CD4-positive, alpha-beta T cell treated with Interleukin-12 subunit alpha and Interleukin-12 subunit beta, for 1 hour (primary cell): ENCODE measurements around the gene SETDB1.

Experiments used
- DNase-seq: peaks from one replicate; pipeline ENCODE4 v3.0.0-alpha.2; 2020

The SETDB1 gene

DNA sequence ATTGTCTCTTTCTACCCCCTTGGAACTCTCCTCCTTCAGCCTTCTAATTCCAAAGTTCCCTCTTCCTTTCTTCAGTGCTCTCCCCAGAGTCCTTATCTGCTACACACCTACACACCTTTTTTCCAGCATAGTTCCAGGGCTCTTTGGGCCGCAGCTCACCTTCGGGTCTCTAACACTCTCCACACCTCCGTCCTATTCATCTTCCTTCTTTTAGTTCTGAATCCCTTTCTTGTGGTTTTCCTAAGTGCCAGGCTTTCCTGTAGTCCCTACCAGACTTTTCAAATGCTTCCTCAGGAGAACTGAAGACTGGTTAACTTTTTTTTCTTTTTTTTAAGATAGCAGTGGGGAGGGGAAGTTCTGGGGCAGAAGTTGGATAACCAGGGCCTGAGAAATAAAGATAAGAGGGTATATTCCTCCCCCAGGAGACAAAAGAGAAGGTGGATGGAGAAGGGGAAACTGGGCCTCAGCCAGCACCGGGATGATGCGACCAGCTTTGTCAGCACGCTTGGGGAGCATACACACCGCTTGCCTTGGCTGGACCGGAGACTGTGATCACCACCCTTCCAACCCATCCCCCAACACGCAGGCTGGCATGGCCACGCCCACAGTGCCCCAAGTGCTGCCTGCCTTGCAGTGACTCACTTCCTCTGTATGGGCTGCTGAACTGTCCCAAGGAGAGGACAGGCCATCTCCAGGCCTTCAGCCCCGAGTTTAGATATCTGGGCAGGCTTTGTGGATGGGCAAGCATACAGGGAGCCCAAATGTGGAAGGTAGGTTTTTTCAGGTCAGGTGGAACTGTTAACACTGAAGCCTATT lies 50.9 kb downstream of the SETDB1 start:
- DNase-seq = peak; percentile 84

DNA sequence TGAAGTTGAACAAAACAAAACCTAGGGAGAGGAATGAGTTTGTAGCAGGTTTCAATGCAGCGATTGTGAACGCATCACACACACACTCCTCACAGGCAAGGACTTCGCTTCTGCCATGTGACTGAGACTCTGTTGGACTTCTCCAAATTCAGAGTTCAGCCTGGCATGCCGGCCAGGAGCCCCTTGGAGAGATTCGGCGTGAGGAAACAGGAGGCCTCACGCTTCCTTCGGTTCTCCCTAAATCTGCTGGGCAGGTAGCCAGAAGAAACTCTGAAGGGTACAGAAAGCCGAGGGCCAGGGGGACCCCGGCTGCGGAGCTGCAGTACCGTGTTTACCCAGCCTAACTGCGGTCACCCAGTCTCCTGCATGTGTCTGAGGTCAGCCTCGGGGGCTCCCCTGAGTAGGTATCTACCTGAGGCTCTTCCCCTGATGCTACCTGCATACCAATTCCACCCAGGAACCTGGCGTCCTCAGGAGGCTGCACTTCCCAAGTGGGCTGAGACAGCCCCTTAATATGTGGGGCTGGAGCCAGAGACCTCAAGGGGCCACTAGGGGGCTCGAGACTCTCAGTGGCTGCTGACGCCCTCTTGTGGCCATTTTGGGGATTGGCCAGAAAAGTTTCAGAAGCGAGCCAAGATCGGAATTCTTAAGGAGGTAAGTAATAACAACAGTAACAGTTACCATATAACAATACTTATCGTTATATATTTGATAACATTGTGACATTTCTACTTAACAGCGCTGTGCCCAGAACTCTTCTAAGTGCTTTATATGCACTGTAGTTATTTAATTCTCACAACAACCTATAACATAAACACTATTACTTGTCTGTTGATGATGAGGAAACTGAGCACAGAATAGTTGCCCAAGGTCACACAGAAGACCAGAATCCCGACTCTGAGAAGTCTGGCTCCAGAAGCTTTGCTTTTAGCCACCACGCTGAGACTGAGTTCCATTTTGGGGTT lies 53.2 kb downstream of the SETDB1 start:
- peak; percentile 91 for DNase-seq

DNA sequence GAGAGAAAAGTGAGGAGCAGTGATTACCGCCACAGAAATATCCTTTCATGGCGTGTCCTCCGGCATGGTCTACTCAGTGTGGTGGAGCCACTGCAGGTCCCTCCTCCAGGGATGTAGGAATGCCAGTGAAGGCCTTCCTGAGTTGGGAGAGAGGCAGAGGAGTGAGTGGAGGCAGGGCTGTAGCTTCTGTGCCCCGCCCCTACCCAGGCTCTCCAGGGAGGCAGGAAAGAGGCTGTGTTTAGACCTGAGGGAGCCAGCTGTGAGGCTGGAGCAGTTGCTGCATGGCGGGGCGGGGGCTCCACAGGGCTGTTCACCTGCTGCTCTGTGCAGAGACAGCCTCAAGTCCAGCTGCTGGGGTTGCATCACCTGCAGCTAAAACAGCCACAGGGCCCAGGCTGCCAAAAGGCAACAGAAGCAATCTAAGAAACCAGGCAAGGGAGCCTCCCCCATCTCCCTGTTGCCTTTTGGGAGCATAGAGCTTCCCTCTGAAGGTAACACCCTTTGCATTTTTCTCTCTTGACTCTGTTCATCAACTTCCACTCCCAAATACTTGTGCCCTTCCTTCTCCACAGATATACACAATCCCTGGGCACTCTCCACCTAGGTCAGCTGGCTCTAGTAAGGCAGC lies 55.1 kb downstream of the SETDB1 start:
- no peak for DNase-seq

DNA sequence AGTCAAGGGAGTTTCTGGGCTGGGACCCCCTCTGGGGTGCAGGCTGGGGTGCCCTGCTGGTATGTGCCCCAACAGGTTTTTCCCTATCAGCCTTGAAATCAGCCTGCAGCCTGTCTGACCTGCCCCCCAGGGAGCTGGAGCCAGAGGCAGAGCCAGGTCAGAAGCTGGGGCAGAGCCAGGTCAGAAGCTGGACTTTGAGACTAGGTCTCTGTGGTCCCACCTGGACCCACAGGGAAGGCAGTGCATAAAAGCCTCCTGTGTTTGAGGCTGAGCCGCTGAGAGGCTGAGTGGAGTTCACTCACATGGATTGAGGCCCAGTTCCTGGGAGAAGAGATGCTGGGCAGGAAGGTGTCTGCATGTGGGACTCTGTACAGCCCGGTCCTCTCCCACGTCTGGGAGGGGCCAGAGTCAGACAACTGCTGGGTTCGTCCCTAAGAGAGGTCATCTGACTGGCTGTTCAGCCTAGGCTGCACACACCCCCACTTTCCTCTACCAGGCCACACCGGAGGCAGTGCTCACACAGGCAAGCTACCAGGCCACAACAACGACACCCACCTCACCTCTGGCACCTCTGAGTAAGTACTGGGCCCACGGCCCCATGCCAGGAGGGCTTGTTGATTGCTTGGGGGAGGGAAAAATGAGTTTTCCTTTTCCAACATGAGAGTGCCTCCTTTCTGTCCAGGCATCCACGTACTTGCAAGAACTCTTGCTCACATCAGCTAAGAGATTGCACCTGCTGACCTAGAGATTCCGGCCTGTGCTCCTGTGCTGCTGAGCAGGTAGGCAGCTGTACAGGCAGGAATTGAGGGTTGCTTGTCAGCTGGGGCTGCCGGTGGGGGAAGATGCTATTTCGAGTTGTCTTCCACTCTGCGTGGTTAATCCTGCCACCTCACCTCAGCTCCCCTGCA lies 55.9 kb downstream of the SETDB1 start, which contains the start of gene ANXA9:
Gene ANXA9 (plus strand): TSS at position 488 of the 908 bp plus-strand sequence. CDS start 814 bp downstream, outside the sequence.
- DNase-seq = no peak

DNA sequence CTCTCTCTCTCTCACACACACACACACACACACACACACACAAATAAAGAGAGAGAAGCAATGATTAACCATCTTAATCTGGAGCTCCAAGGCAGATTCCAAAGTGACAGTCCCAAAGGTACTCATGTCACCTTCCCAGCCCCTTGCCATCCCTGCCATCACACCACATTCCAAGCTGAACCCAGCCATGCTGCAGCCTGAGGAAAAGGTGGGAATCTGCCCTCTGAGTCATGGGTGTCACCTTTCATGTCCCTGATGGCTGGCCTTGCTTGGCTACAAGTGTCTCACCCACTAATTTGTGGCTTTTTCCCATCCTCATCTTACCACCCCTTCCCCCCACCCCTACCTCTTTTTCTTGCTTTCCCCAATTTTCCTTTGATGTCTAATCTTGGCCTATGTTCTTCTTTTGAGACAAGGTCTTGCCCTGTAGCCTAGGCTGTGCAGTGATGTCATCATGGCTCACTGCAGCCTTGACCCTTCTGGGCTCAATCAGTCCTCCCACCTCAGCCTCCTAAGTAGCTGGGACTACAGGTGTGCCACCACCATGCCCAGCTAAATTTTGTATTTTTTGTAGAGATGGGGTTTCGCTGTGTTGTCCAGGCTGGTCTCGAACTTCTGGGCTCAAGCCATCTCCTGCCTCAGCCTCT lies 59.1 kb downstream of the SETDB1 start:
- DNase-seq = no peak

DNA sequence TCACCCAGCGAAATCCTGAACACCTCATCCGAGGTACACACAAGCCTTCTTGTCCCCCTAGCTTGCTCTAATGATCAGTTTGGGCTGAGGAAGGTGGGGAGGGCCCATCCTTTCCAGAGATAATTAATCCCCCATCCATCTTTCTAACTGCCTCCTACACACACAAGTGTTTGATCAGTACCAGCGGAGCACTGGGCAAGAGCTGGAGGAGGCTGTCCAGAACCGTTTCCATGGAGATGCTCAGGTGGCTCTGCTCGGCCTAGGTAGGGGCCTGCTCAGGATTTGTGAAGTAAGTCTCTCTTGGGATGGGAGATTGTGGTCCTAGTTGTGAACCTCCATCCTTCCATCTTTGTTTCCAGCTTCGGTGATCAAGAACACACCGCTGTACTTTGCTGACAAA lies 61.8 kb downstream of the SETDB1 start:
- DNase-seq = no peak

DNA sequence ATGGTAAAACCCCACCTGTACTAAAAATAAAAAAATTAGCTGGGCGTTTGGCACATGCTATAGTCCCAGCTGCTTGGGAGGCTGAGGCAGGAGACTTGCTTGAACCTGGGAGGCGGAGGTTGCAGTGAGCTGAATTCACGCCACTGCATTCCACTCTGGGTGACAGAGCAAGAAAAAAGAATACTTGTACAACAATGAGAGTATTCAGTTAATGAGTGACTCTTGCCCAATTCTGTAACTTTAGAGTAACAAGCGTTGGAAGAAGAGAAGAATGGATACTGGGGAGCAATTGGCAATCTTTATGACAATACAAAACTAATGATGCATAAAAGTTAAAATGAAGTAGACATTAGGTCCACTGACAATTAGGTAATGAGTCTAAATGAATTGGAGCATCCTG lies 66.5 kb downstream of the SETDB1 start:
- DNase-seq = no peak

DNA sequence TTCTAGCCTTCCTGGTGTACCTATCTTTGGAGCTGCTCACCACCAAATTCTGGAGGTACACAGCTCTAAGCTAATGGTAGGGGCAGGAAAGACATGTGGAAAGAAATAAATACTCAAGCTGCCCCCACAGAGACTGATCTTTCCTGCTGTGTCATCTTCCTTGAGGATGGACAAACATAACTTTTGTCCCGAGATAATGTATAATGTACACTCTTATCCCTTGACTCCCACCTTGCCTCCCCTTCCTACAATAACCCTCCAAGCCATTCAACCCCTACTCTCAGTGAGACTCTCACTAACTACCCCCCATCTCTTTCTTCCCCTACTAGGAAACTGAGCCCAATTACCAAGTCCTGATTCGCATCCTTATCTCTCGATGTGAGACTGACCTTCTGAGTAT lies 68.1 kb downstream of the SETDB1 start:
- DNase-seq = no peak

DNA sequence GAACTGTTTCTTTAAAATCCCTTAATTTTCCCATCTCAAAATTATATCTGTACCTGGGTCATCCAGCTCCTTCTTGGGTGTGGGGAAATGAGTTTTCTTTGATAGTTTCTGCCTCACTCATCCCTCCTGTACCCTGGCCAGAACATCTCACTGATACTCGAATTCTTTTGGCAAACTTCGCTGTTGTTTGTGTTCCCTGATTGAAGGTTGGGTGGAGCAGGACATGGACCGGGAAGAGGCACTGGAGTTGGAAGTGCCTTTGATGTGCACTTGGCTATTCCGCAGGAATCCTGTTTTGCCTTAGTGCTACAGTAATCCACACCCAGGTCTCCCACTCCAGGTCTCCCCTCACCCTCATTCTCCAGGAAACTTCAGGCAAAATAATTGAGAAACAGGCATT lies 69.3 kb downstream of the SETDB1 start:
- no peak for DNase-seq

DNA sequence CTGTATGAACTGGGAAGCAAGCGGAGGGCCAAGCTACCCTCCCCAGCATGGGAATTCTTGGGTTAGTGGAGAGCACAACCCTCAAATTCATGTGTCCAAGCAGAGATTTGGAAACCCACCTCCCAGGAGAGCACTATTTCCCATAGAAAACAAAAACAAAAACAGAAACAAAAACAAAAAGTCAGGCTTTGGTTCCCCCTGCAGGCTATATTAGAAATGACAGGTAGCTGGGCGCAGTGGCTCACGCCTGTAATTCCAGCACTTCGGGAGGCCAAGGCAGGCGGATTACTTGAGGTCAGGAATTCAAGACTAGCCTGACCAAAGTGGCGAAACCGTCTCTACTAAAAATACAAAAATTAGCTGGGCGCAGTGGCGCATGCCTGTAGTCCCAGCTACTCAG lies 69.7 kb downstream of the SETDB1 start:
- peak; percentile 50 for DNase-seq

DNA sequence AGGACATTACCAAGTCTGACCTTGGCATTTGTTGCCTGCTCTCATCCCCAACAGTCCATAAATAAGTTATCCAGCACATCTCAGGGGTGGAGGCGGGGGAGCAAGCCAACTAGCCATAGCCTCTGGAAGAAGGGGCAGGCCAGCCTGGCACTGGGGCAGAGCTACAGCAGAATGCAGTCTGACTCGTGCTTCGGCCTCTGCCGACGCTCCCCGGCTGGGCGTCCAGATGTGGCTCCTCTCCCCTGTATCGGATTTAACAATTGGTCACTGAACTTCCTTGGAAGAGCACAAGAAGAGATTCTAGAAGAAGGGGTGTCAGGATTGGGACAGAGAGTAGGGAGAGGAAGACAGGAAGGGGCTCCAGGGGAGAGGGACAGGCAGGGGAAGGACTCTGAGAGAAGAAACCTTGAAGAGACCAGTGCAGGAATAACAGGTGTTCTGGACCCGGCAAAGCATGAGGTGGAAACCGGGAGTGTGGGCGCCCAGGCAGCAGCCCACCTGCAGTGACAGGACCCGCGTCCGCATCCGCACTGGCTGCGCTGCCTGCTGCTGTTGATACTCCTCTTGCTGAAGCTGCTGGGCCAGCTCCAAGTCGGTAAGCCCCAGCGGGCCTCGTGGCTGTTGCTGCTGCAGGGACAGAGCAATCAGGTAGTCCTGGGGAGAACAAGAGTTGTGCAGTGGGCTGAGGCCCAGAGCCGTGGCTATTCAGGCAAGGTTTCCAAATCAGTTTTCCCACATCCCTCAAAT lies 71.1 kb downstream of the SETDB1 start:
- no peak for DNase-seq

DNA sequence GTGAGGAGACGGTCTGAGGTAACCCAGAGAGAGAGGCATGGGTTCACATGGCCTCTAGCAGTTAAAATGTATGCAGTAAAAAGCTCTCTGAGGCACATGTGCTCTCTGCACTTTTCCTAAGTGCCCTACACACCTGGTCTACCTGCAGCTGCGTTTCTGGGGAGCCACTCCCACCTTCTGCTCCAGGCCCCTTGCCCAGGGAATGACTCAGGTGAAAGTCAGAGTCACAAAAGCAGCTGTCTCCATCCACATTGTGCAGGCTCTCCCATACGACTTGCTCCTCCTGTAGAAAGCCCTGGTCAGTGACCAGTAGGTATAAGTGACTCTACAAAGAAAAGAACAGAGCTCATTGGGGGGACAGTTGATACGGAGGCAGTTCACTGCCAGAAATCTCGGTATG lies 71.8 kb downstream of the SETDB1 start:
- DNase-seq = no peak

DNA sequence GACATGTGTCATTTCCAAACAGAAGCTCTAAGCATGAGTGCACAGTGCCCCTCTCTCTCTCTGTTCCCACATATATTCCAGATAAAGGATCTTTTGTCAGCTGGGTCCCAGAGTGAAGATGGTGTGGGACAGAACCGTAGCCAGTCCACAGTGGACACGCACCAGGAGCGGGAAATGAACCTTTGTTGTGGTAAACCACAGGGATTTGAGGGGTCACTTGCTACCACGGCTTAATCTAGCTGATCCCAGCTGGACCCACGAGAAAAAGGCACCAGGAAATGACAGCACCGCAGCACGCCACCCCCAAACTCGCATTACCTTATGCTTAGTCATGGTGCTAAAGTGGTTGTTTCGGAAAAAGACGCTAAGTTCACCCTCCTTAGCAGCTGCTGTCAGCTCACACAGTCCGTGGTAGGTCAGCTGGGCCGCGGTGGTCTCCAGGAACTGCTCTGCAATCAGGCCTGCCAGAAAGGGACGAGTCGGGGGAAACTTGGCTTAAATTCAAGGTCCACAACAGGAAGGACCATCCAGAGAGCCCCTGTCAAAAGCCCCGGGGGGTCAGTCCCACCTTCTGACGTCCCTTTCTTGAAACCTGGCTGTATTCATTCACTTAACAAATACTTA lies 73.0 kb downstream of the SETDB1 start:
- no peak for DNase-seq

DNA sequence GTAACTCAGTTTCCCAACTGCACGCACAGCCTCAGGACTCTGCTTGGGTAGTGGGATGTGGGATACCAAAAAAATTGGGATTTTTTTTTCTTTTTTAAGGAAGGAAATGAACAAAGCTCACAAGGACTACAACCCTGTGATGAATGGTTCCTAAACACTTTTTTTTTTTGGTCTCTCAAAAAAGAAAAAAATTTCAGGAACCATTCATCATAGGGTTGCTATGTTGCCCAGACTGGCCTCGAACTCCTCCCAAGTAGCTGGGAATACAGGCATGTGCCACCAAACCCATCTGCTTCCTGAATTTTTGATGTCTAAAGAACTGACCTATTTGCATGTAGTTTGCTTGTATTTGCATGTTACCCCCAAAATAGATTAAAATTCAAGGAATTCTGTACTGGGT lies 73.8 kb downstream of the SETDB1 start:
- no peak for DNase-seq

DNA sequence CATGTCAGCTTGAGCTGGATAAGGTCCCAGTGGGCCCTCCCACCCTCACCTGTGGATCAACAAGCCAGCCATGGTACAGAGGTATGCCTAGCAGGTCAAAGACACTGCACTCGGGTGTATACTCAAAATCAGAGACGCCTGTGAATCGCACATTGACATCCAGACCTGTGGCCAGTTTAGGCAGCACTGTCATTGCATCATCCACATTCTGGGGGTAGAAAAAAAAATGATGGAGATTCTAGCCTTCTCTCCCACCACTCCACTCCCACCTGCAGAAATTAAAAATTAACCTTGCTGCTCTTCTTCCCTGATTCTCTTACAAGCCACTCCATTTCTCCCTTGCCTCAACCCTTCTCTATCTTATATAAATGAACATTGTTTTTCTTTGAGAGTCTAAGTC lies 74.2 kb downstream of the SETDB1 start:
- DNase-seq = no peak

DNA sequence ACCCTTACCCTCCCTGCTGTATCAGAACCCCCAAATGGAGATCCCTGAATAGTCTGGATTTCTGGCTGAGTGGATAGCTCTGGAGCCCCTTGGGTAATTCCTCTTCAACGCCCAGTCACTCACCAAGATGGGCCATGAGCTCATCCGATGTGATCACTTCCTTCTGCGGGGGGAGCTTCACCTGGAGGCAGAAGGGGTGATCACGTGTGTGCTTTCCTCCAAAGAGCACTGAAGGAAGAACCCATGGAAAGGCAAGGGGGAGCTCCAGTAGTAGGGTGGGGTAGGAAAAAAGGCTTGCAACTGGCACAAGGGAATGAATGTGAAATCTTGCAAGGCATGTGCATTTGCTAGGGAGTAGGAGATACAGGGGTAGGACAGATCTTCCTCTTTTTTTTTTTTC lies 75.4 kb downstream of the SETDB1 start:
- no peak for DNase-seq

DNA sequence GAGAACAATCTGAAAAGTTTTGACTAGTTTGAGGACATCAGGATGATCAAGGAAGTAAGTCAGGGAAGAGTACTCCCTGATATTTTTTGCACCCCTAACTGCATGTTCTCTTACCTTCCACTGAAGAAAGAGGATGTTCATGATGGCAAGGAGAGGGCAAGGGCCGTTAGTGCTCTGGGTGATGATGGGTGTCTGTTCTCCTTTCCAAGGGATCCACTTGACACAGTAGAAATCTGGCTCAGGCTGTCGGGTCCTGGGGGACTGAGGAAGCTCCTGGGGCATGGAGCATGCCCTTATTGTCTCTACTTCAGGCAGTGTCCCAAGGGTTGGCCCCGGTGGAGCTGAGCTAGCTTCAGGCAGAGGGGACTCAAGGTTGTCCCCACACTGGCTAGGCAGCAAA lies 75.9 kb downstream of the SETDB1 start:
- no peak for DNase-seq

DNA sequence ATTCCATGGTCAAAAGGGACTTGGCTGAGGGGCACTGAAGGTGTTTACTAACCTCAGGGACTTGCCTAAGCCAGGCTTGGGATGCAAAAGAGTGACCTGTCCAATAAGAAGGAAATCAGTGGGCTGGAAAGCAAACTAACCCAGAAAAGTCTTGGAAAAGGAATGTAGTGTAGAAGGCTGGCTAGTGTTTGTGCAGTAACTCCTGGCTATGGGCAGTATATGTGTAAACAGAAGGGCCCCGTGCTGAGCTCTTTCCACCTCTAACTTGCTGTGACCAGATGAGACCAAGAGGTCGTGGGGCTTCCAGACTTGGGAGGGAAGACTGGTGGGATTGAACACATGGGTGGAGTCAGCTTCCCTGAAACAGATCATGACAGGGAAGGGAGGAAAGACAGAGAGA lies 76.4 kb downstream of the SETDB1 start:
- DNase-seq = no peak

DNA sequence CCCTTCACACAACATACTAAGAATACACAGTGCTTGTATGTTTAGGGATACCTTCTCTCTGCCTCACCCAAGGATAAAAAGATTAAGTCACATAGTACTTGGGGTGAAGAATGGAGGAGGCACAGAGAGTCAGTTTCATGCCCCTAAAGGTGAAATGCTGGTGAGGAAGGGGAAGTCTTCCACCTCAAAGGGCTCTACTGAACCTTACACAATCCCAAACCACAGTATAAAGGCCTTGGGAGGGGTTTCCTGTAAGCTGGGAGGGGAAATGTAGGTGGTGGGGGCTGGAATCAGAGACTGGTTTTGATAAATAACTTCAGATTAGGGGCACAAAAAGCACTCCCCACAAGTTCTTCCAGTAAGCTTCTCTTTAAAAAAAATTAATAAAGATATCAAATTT lies 77.0 kb downstream of the SETDB1 start:
- DNase-seq = peak; percentile 44

DNA sequence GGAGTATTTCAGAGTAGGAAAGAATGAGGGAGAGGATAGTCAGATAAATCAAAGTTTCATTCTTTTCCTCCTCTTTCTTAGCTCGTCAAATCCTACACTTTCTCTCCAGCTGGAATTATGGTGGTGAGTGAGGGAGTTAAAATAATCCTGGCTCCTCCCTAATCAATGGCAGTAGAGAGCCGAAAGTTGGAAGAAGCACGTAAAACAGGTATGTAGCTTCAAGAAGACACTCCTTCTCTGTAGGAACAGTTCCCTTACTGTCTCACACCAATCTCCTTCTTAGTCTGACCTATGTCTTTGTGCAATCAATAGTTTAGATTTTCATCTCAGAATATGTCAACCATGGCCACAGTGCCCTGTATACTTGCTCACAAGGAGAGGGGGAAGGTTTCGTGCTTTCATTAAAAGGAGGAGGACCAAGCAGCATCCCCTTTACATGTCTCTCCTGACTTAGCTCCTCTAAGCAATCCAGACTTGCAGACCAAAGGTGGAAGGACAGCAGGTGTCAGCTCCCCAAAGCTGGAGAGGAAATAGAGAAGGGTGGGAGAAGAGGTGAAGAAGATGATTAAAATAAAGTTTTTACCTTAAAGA lies 79.7 kb downstream of the SETDB1 start:
- no peak for DNase-seq
